DMS153 treated with DMSO at 0.1 percent for 48 hours (cell line): ENCODE data around the gene KCNAB1.
A peak's percentile ranks its signal among the peaks of the same experiment; 100 is the strongest.

Experiments
- DNase-seq: peaks from one replicate; lab custom pipeline; 2025; ENCODE audit not compliant: unreplicated experiment; lab: John Stamatoyannopoulos, UW

The KCNAB1 gene

GRCh38 chr3:156307704-156308103 is 187.3 kb downstream of the KCNAB1 start:
- DNase-seq, result no peak

- DNase-seq, result no peak
These were observed 191.1 kb downstream of the KCNAB1 start for GRCh38 chr3:156311431-156311830.

GRCh38 chr3:156311930-156312329 is 191.6 kb downstream of the KCNAB1 start:
- no peak for DNase-seq

GRCh38 chr3:156316076-156316475 is 195.7 kb downstream of the KCNAB1 start:
- DNase-seq, result no peak

GRCh38 chr3:156317462-156318074 is 197.2 kb downstream of the KCNAB1 start:
- DNase-seq, result peak; percentile 17

GRCh38 chr3:156321945-156322344 is 201.6 kb downstream of the KCNAB1 start:
- no peak for DNase-seq

GRCh38 chr3:156323466-156323865 is 203.1 kb downstream of the KCNAB1 start:
- DNase-seq, result no peak

- no peak for DNase-seq
These were observed 210.0 kb downstream of the KCNAB1 start for GRCh38 chr3:156330415-156330814.

GRCh38 chr3:156332304-156332703 is 211.9 kb downstream of the KCNAB1 start:
- no peak for DNase-seq

GRCh38 chr3:156334841-156335545 is 214.6 kb downstream of the KCNAB1 start:
- DNase-seq, result no peak

GRCh38 chr3:156339491-156339890 is 219.1 kb downstream of the KCNAB1 start:
- no peak for DNase-seq

GRCh38 chr3:156341332-156341731 is 221.0 kb downstream of the KCNAB1 start:
- DNase-seq, result no peak

- no peak for DNase-seq
These were observed 221.5 kb downstream of the KCNAB1 start for GRCh38 chr3:156341831-156342416.

GRCh38 chr3:156344215-156344614 is 223.8 kb downstream of the KCNAB1 start:
- no peak for DNase-seq

GRCh38 chr3:156349111-156349510 is 228.7 kb downstream of the KCNAB1 start:
- DNase-seq, result no peak

- no peak for DNase-seq
These were observed 229.6 kb downstream of the KCNAB1 start for GRCh38 chr3:156349978-156350377.

GRCh38 chr3:156350781-156351180 is 230.4 kb downstream of the KCNAB1 start:
- DNase-seq, result no peak

GRCh38 chr3:156351783-156352182 is 231.4 kb downstream of the KCNAB1 start:
- DNase-seq, result no peak

- DNase-seq, result no peak
These were observed 232.3 kb downstream of the KCNAB1 start for GRCh38 chr3:156352728-156353127.

- DNase-seq, result no peak
These were observed 233.2 kb downstream of the KCNAB1 start for GRCh38 chr3:156353563-156353962.

- DNase-seq, result no peak
These were observed 236.4 kb downstream of the KCNAB1 start for GRCh38 chr3:156356537-156357363.

- no peak for DNase-seq
These were observed 237.9 kb downstream of the KCNAB1 start for GRCh38 chr3:156358232-156358631.
